ENCODE results near the gene CEACAM18.
"Not testable (repeated sequence)": the region's sequence is repeated elsewhere in the genome, so short reads cannot be mapped to it uniquely, and the experiment has no call there.

Gene CEACAM18

GRCh38 chr19:51478381-51479234 is at the start of gene CEACAM18:
TSS of gene CEACAM18 (plus strand) at chr19:51478539.
- DNase-seq = no peak

GRCh38 chr19:51430221-51430620 is 48.1 kb upstream of the CEACAM18 start:
- DNase-seq = no peak

- DNase-seq = no peak
These were observed 47.2 kb upstream of the CEACAM18 start for GRCh38 chr19:51431124-51431523.

GRCh38 chr19:51433043-51433442 is 45.3 kb upstream of the CEACAM18 start:
- no peak for DNase-seq

GRCh38 chr19:51434456-51434855 is 43.9 kb upstream of the CEACAM18 start:
- no peak for DNase-seq

- DNase-seq = peak; percentile 38
These were observed 39.3 kb upstream of the CEACAM18 start for GRCh38 chr19:51439021-51439465.

- DNase-seq = no peak
These were observed 38.3 kb upstream of the CEACAM18 start for GRCh38 chr19:51440052-51440451.

- peak; percentile 76 for DNase-seq
These were observed 37.4 kb upstream of the CEACAM18 start for GRCh38 chr19:51440846-51441409.

- peak; percentile 94 for DNase-seq
These were observed 36.6 kb upstream of the CEACAM18 start for GRCh38 chr19:51441410-51442390.

GRCh38 chr19:51447510-51447909 is 30.8 kb upstream of the CEACAM18 start:
- not testable (repeated sequence) for DNase-seq

- no peak for DNase-seq
These were observed 30.3 kb upstream of the CEACAM18 start for GRCh38 chr19:51448011-51448410.

GRCh38 chr19:51448411-51449016 is 29.8 kb upstream of the CEACAM18 start:
- peak; percentile 66 for DNase-seq

- peak; percentile 79 for DNase-seq
These were observed 27.5 kb upstream of the CEACAM18 start for GRCh38 chr19:51450730-51451307.

GRCh38 chr19:51456541-51457290 is 21.6 kb upstream of the CEACAM18 start:
- DNase-seq = no peak

GRCh38 chr19:51457351-51458013 is 20.9 kb upstream of the CEACAM18 start:
- DNase-seq = no peak

GRCh38 chr19:51458051-51458645 is 20.2 kb upstream of the CEACAM18 start, which contains the start of gene SIGLEC8:
TSS of gene SIGLEC8 (minus strand) at chr19:51458454. CDS start at chr19:51458387, 67 bp downstream.
- DNase-seq = no peak

- no peak for DNase-seq
These were observed 19.3 kb upstream of the CEACAM18 start for GRCh38 chr19:51458899-51459505.

GRCh38 chr19:51460164-51460992 is 18.0 kb upstream of the CEACAM18 start:
- no peak for DNase-seq

GRCh38 chr19:51461723-51462161 is 16.6 kb upstream of the CEACAM18 start:
- DNase-seq = no peak

Data from stimulated activated CD4-positive, alpha-beta T cell treated with anti-CD3 and anti-CD28 coated beads, Interleukin-1b, Interleukin-23, amount 100 ng/mL, for 48 hours (primary cell).